NCI-H226 (cell line): ENCODE measurements around the gene CPXCR1.
"Not testable (repeated sequence)": the region's sequence is repeated elsewhere in the genome, so short reads cannot be mapped to it uniquely, and the experiment has no call there.

Experiments
- DNase-seq: peaks from one replicate; pipeline ENCODE4 v3.0.0-alpha.2; 2015

Gene CPXCR1

GRCh38 chrX:88746925-88747324 is at the start of gene CPXCR1:
TSS of gene CPXCR1 (plus strand) at chrX:88747225. CDS start at chrX:88753415, 6,190 bp downstream.
- no peak for DNase-seq

GRCh38 chrX:88735835-88736234 is 11.2 kb upstream of the CPXCR1 start:
- no peak for DNase-seq

GRCh38 chrX:88746215-88746614 is 810 bp upstream of the CPXCR1 start:
- DNase-seq: not testable (repeated sequence)

GRCh38 chrX:88752339-88752738 is 5.3 kb downstream of the CPXCR1 start:
- not testable (repeated sequence) for DNase-seq

- DNase-seq: no peak
Observed at GRCh38 chrX:88789825-88790224, 42.8 kb downstream of the CPXCR1 start.
